Hepatocyte (in vitro differentiated cells): ENCODE measurements around the gene YPEL1. TPM values are rescaled to one million over a fixed set of nuclear protein-coding genes. Genes with fewer than 3 reads are reported as not detected.

Experiments used
- DNase-seq: peaks from one replicate; pipeline ENCODE4 v3.0.0-alpha.2; 2016; ENCODE audit warnings: low spot score
- H2AFZ ChIP-seq: fragments of 200-600 bp; sonication (generic); 2 replicates; pipeline ENCODE4 v1.6.0; 2016; ENCODE audit warnings: antibody characterized with exemption, mild to moderate bottlenecking
- H3K27ac ChIP-seq: fragments of 200-600 bp; sonication (generic); 2 replicates; pipeline ENCODE4 v1.5.1; 2016; ENCODE audit warnings: mild to moderate bottlenecking
- H3K27me3 ChIP-seq: fragments of 200-600 bp; sonication (generic); 2 replicates; pipeline ENCODE4 v1.6.1; 2016
- H3K36me3 ChIP-seq: fragments of 200-600 bp; sonication (generic); replicated peaks from 2 replicates; pipeline ENCODE4 v1.5.1; 2016; ENCODE audit warnings: low read depth; ENCODE audit not compliant: insufficient read depth
- H3K4me1 ChIP-seq: fragments of 200-600 bp; sonication (generic); 2 replicates; pipeline ENCODE4 v1.5.1; 2016; ENCODE audit warnings: mild to moderate bottlenecking, moderate library complexity; ENCODE audit not compliant: insufficient read depth
- H3K4me2 ChIP-seq: fragments of 200-600 bp; sonication (generic); 2 replicates; pipeline ENCODE4 v1.6.0; 2016
- H3K4me3 ChIP-seq: fragments of 200-600 bp; sonication (generic); 2 replicates; pipeline ENCODE4 v1.5.1; 2016; ENCODE audit warnings: mild to moderate bottlenecking
- H3K79me2 ChIP-seq: fragments of 200-600 bp; sonication (generic); 2 replicates; pipeline ENCODE4 v1.6.0; 2017; ENCODE audit warnings: mild to moderate bottlenecking
- H3K9me2 ChIP-seq: fragments of 200-600 bp; sonication (generic); replicated peaks from 2 replicates; pipeline ENCODE4 v1.6.0; 2017; ENCODE audit warnings: mild to moderate bottlenecking; ENCODE audit not compliant: insufficient read depth
- H3K9me3 ChIP-seq: fragments of 200-600 bp; sonication (generic); 2 replicates; pipeline ENCODE4 v1.5.1; 2016; ENCODE audit warnings: low read depth, mild to moderate bottlenecking
- H4K20me1 ChIP-seq: fragments of 200-600 bp; sonication (generic); 2 replicates; pipeline ENCODE4 v1.6.0; 2016; ENCODE audit warnings: mild to moderate bottlenecking; ENCODE audit not compliant: insufficient read depth, poor library complexity, severe bottlenecking
- CTCF ChIP-seq: fragments of 200-600 bp; sonication (generic); IDR thresholded peaks from 2 replicates; pipeline ENCODE4 v1.5.1; 2016; ENCODE audit warnings: antibody characterized with exemption, mild to moderate bottlenecking; ENCODE audit not compliant: poor library complexity
- EZH2 ChIP-seq: fragments of 200-600 bp; sonication (generic); IDR thresholded peaks from 2 replicates; pipeline ENCODE4 v1.6.1; 2016; ENCODE audit warnings: antibody characterized with exemption, mild to moderate bottlenecking, borderline replicate concordance
- EZH2phosphoT487 ChIP-seq: fragments of 200-600 bp; sonication (generic); IDR thresholded peaks from one replicate; pipeline ENCODE4 v1.6.1; 2018; ENCODE audit warnings: antibody characterized with exemption, mild to moderate bottlenecking, low read depth, moderate library complexity; ENCODE audit not compliant: unreplicated experiment, severe bottlenecking
- whole genome bisulfite sequencing: methylation state at CpG from one replicate; pipeline ENCODE4 v1.1.6; 2016; ENCODE audit warnings: low lambda C conversion rate; ENCODE audit errors: missing lambda C conversion rate; 5-methylcytosine and 5-hydroxymethylcytosine counted together
- polyA plus RNA-seq: library from polyadenylated mRNA; unstranded; fragments of >200 nt; fragmentation: Nextera tagmentation; extraction: Ambion mirVana; gene quantifications from 2 replicates; pipeline ENCODE4 v1.2.1, GENCODE V29; 2016
- total RNA-seq: library from RNA; depleted of rRNA; stranded (reverse); fragments of >200 nt; gene quantifications from 2 replicates; pipeline ENCODE4 v1.2.3, GENCODE V29; 2014

YPEL1 gene
- total and polyA plus RNA-seq, 2 experiments from 2014 or later: 2.0 to 3.1 TPM

- H3K79me2 ChIP-seq: no peaks in the 10 kb centered on the region
- no peaks in the 10 kb centered on the region for H3K9me2 ChIP-seq
- H3K9me3 ChIP-seq: no peaks in the 10 kb centered on the region
- TF ChIP-seq CTCF (no peak), EZH2phosphoT487 (no peak), EZH2 (no peak)
- 98% methylated on average over 21 of the region's 21 CpGs for WGBS
- peaks cover 3% of the 10 kb centered on the region for H3K36me3 ChIP-seq
- no peak overlapping the region for H2AFZ ChIP-seq
- no peak overlapping the region for H3K4me2 ChIP-seq
- no peaks in the 10 kb centered on the region for H4K20me1 ChIP-seq
- no peak overlapping the region for H3K27ac ChIP-seq
- H3K27me3 ChIP-seq: no peaks in the 10 kb centered on the region
- DNase-seq: no peak
- peaks cover 14% of the 10 kb centered on the region for H3K4me1 ChIP-seq
- H3K4me3 ChIP-seq: no peak overlapping the region
Measured at GRCh38 chr22:21758091-21758864, 22.7 kb upstream of the YPEL1 start.

GRCh38 chr22:21755851-21756284, 20.3 kb upstream of the YPEL1 start:
- 55% methylated on average over 5 of the region's 5 CpGs for WGBS
- no peaks in the 10 kb centered on the region for H3K9me3 ChIP-seq
- H3K4me3 ChIP-seq: no peak overlapping the region
- no peak overlapping the region for H2AFZ ChIP-seq
- H3K9me2 ChIP-seq: no peaks in the 10 kb centered on the region
- H3K4me2 ChIP-seq: no peak overlapping the region
- no peak overlapping the region for H3K27ac ChIP-seq
- no peaks in the 10 kb centered on the region for H4K20me1 ChIP-seq
- H3K79me2 ChIP-seq: no peaks in the 10 kb centered on the region
- H3K27me3 ChIP-seq: no peaks in the 10 kb centered on the region
- no peak for TF ChIP-seq EZH2
- no peak for TF ChIP-seq CTCF
- TF ChIP-seq EZH2phosphoT487: no peak
- no peak for DNase-seq
- no peaks in the 10 kb centered on the region for H3K36me3 ChIP-seq
- peaks cover 14% of the 10 kb centered on the region for H3K4me1 ChIP-seq

- H3K9me2 ChIP-seq: no peaks in the 10 kb centered on the region
- no peaks in the 10 kb centered on the region for H3K27me3 ChIP-seq
- no peaks in the 10 kb centered on the region for H3K9me3 ChIP-seq
- no peak overlapping the region for H3K4me3 ChIP-seq
- no peaks in the 10 kb centered on the region for H4K20me1 ChIP-seq
- H3K4me1 ChIP-seq: peaks cover 14% of the 10 kb centered on the region
- H3K27ac ChIP-seq: no peak overlapping the region
- no peak for DNase-seq
- H3K4me2 ChIP-seq: no peak overlapping the region
- no peaks in the 10 kb centered on the region for H3K79me2 ChIP-seq
- 57% methylated on average over 7 of the region's 7 CpGs for whole genome bisulfite sequencing
- TF ChIP-seq EZH2 (no peak), CTCF (no peak), EZH2phosphoT487 (no peak)
- H3K36me3 ChIP-seq: no peaks in the 10 kb centered on the region
- no peak overlapping the region for H2AFZ ChIP-seq
Measured at GRCh38 chr22:21754523-21754922, 18.9 kb upstream of the YPEL1 start.
